Prostate gland (tissue), 2 donors: ENCODE results near the gene ATP10B.

ENCODE experiments used
- POLR2A ChIP-seq: fragments of 450-650 bp; IDR thresholded peaks from one replicate; pipeline ENCODE4 v1.6.1; 2016; ENCODE audit warnings: antibody characterized with exemption, mild to moderate bottlenecking
- POLR2AphosphoS5 ChIP-seq: sonication (generic); formaldehyde crosslinking; IDR thresholded peaks from one replicate; pipeline ENCODE4 v1.6.1; 2017; ENCODE audit warnings: antibody characterized with exemption
- TF ChIP-seq, protein P1 (sequence below), 4 experiments: fragments of 200-600 bp in 2 of 4; fragments of 450-650 bp in 2 of 4; sonication (generic) in 2 of 4; IDR thresholded peaks; 1 replicate in 3 of 4; 2 replicates in 1 of 4; pipeline ENCODE4 v1.5.1; 2016 to 2019; ENCODE audit warnings: antibody characterized with exemption in 4 of 4, mild to moderate bottlenecking in 2 of 4, moderate library complexity in 2 of 4

DNA sequence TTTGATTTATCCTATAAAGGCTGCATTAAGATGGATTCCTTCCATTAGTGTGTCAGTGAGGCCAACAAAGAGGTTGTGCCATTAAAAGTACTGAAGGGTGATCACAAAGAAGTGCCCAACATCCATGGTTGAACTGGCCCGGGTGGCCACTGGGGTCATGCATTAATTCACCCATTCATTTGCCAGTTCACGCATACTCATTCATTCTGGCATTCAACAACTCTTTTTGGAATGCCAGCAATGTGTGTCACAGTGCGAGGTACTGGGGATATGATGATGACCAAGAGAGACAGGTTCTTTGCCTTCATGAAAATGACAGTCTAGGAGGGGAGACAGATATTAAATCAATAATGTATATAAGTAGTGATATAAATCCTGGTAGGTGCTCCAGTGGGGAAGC, 337.1 kb downstream of the ATP10B start:
- no peak for TF ChIP-seq POLR2A
- TF ChIP-seq, protein P1, sequence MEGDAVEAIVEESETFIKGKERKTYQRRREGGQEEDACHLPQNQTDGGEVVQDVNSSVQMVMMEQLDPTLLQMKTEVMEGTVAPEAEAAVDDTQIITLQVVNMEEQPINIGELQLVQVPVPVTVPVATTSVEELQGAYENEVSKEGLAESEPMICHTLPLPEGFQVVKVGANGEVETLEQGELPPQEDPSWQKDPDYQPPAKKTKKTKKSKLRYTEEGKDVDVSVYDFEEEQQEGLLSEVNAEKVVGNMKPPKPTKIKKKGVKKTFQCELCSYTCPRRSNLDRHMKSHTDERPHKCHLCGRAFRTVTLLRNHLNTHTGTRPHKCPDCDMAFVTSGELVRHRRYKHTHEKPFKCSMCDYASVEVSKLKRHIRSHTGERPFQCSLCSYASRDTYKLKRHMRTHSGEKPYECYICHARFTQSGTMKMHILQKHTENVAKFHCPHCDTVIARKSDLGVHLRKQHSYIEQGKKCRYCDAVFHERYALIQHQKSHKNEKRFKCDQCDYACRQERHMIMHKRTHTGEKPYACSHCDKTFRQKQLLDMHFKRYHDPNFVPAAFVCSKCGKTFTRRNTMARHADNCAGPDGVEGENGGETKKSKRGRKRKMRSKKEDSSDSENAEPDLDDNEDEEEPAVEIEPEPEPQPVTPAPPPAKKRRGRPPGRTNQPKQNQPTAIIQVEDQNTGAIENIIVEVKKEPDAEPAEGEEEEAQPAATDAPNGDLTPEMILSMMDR (IDR thresholded peaks at IDR 0.05): no peak
- no peak for TF ChIP-seq POLR2AphosphoS5
